ENCODE results near the gene PPME1.

The PPME1 gene

GRCh38 chr11:74283580-74284180 lies 112.6 kb downstream of the PPME1 start:
- DNase-seq, result no peak

- no peak for DNase-seq
These were observed 113.4 kb downstream of the PPME1 start for GRCh38 chr11:74284466-74284865.

- no peak for DNase-seq
These were observed 117.1 kb downstream of the PPME1 start for GRCh38 chr11:74288161-74288560.

- DNase-seq, result no peak
These were observed 117.8 kb downstream of the PPME1 start for GRCh38 chr11:74288911-74289310.

- no peak for DNase-seq
These were observed 126.4 kb downstream of the PPME1 start for GRCh38 chr11:74297484-74297883.

GRCh38 chr11:74299015-74299414 lies 127.9 kb downstream of the PPME1 start:
- DNase-seq, result no peak
